Measurements from ENCODE around the gene SUCLG2.

The SUCLG2 gene

DNA sequence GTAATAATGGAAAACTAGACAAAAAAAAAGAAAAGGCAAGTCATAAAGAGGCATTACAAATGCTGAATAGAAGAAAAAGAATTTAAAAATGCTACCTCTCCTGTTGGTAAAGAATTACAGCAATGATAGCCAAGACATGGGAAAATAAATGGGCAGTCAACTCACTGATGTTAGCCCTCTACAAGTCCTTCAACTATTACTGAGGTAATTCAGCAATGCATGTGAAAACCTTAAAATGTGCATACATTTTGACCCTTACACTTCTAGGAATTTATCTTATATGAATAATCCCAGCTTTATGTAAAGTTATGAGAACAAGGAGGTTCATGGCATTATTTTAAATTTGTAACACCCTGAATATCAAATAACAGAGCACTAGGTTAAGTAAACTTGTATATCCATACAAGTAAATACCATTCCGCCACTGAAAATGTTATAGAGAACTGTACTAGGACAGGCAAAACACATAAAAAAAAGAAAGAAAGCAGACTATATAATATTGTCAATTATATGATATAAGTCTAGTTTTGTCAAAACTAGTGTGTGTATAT is 166.8 kb downstream of the SUCLG2 start:
- CTCF ChIA-PET = no interaction called here
- TF ChIP-seq ZNF366 (tag by site-specific recombination; conservative IDR thresholded peaks at IDR 0.05) (no peak), MEIS1 (CRISPR knock-in tag; IDR thresholded peaks at IDR 0.05; ENCODE audit: borderline replicate concordance) (no peak), ZNF302 (tag by site-specific recombination; IDR thresholded peaks at IDR 0.05; ENCODE audit: low read depth) (no peak), ZNF423 (tag by site-specific recombination; IDR thresholded peaks at IDR 0.05) (no peak), ZNF776 (tag by site-specific recombination; IDR thresholded peaks at IDR 0.05; ENCODE audit: borderline replicate concordance) (no peak), REPIN1 (tag by site-specific recombination; IDR thresholded peaks at IDR 0.05; ENCODE audit: low read depth) (no peak), ZNF664 (tag by site-specific recombination; IDR thresholded peaks at IDR 0.05) (no peak), ZNF394 (tag by site-specific recombination; IDR thresholded peaks at IDR 0.05; ENCODE audit: borderline replicate concordance) (no peak), ZNF19 (tag by site-specific recombination; IDR thresholded peaks at IDR 0.05; ENCODE audit: low read depth) (no peak), SP2 (tag by site-specific recombination; IDR thresholded peaks at IDR 0.05) (no peak), RBAK (tag by site-specific recombination; IDR thresholded peaks at IDR 0.05) (no peak), ZNF747 (tag by site-specific recombination; IDR thresholded peaks at IDR 0.05) (no peak), ZNF626 (tag by site-specific recombination; IDR thresholded peaks at IDR 0.05) (no peak), ZNF830 (tag by site-specific recombination; IDR thresholded peaks at IDR 0.05; ENCODE audit: low read depth) (no peak)
- TF ChIP-seq, protein P1, sequence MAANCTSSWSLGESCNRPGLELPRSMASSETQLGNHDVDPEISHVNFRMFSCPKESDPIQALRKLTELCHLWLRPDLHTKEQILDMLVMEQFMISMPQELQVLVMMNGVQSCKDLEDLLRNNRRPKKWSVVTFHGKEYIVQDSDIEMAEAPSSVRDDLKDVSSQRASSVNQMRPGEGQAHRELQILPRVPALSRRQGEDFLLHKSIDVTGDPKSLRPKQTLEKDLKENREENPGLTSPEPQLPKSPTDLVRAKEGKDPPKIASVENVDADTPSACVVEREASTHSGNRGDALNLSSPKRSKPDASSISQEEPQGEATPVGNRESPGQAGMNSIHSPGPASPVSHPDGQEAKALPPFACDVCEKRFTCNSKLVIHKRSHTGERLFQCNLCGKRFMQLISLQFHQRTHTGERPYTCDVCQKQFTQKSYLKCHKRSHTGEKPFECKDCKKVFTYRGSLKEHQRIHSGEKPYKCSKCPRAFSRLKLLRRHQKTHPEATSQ (tag by site-specific recombination; IDR thresholded peaks at IDR 0.05) = no peak
- TF ChIP-seq, protein P2, sequence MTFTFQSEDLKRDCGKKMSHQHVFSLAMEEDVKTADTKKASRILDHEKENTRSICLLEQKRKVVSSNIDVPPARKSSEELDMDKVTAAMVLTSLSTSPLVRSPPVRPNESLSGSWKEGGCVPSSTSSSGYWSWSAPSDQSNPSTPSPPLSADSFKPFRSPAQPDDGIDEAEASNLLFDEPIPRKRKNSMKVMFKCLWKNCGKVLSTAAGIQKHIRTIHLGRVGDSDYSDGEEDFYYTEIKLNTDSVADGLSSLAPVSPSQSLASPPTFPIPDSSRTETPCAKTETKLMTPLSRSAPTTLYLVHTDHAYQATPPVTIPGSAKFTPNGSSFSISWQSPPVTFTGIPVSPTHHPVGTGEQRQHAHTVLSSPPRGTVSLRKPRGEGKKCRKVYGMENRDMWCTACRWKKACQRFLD (tag by site-specific recombination; IDR thresholded peaks at IDR 0.05) = no peak
- TF ChIP-seq, protein P3, sequence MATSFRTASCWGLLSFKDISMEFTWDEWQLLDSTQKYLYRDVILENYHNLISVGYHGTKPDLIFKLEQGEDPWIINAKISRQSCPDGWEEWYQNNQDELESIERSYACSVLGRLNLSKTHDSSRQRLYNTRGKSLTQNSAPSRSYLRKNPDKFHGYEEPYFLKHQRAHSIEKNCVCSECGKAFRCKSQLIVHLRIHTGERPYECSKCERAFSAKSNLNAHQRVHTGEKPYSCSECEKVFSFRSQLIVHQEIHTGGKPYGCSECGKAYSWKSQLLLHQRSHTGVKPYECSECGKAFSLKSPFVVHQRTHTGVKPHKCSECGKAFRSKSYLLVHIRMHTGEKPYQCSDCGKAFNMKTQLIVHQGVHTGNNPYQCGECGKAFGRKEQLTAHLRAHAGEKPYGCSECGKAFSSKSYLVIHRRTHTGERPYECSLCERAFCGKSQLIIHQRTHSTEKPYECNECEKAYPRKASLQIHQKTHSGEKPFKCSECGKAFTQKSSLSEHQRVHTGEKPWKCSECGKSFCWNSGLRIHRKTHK (tag by site-specific recombination; IDR thresholded peaks at IDR 0.05) = no peak
- TF ChIP-seq, protein P4, sequence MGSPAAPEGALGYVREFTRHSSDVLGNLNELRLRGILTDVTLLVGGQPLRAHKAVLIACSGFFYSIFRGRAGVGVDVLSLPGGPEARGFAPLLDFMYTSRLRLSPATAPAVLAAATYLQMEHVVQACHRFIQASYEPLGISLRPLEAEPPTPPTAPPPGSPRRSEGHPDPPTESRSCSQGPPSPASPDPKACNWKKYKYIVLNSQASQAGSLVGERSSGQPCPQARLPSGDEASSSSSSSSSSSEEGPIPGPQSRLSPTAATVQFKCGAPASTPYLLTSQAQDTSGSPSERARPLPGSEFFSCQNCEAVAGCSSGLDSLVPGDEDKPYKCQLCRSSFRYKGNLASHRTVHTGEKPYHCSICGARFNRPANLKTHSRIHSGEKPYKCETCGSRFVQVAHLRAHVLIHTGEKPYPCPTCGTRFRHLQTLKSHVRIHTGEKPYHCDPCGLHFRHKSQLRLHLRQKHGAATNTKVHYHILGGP (tag by site-specific recombination; IDR thresholded peaks at IDR 0.05) = no peak
- TF ChIP-seq, protein P5, sequence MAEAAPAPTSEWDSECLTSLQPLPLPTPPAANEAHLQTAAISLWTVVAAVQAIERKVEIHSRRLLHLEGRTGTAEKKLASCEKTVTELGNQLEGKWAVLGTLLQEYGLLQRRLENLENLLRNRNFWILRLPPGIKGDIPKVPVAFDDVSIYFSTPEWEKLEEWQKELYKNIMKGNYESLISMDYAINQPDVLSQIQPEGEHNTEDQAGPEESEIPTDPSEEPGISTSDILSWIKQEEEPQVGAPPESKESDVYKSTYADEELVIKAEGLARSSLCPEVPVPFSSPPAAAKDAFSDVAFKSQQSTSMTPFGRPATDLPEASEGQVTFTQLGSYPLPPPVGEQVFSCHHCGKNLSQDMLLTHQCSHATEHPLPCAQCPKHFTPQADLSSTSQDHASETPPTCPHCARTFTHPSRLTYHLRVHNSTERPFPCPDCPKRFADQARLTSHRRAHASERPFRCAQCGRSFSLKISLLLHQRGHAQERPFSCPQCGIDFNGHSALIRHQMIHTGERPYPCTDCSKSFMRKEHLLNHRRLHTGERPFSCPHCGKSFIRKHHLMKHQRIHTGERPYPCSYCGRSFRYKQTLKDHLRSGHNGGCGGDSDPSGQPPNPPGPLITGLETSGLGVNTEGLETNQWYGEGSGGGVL (tag by site-specific recombination; IDR thresholded peaks at IDR 0.05) = no peak
- Histone ChIP-seq H3K9me3 (ENCODE audit: control insufficient read depth, insufficient read depth, low read depth, low read length) (no peaks in the 10 kb centered on the region), H3K4me3 (ENCODE audit: low read depth, low read length) (no peak overlapping the region), H3K27ac (ENCODE audit: extremely low read depth, low read depth, low read length) (no peak overlapping the region), H3K36me3 (ENCODE audit: control insufficient read depth in 2 of 2, insufficient read depth in 1 of 2, low read length in 2 of 2) (no peaks in the 10 kb centered on the region), H3K4me1 (ENCODE audit: control insufficient read depth, insufficient read depth, low read length) (no peaks in the 10 kb centered on the region)
- POLR2A ChIA-PET = no interaction called here
